Measurements from ENCODE around the gene NEK11. TPM values are rescaled to one million over a fixed set of nuclear protein-coding genes. Genes with fewer than 3 reads are reported as not detected.

The NEK11 gene, protein sequence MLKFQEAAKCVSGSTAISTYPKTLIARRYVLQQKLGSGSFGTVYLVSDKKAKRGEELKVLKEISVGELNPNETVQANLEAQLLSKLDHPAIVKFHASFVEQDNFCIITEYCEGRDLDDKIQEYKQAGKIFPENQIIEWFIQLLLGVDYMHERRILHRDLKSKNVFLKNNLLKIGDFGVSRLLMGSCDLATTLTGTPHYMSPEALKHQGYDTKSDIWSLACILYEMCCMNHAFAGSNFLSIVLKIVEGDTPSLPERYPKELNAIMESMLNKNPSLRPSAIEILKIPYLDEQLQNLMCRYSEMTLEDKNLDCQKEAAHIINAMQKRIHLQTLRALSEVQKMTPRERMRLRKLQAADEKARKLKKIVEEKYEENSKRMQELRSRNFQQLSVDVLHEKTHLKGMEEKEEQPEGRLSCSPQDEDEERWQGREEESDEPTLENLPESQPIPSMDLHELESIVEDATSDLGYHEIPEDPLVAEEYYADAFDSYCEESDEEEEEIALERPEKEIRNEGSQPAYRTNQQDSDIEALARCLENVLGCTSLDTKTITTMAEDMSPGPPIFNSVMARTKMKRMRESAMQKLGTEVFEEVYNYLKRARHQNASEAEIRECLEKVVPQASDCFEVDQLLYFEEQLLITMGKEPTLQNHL
- total RNA-seq: 10 to 100 TPM in 1 of 2 donors, 1 to 10 TPM in 1; 7.4 to 14.0 TPM

DNA sequence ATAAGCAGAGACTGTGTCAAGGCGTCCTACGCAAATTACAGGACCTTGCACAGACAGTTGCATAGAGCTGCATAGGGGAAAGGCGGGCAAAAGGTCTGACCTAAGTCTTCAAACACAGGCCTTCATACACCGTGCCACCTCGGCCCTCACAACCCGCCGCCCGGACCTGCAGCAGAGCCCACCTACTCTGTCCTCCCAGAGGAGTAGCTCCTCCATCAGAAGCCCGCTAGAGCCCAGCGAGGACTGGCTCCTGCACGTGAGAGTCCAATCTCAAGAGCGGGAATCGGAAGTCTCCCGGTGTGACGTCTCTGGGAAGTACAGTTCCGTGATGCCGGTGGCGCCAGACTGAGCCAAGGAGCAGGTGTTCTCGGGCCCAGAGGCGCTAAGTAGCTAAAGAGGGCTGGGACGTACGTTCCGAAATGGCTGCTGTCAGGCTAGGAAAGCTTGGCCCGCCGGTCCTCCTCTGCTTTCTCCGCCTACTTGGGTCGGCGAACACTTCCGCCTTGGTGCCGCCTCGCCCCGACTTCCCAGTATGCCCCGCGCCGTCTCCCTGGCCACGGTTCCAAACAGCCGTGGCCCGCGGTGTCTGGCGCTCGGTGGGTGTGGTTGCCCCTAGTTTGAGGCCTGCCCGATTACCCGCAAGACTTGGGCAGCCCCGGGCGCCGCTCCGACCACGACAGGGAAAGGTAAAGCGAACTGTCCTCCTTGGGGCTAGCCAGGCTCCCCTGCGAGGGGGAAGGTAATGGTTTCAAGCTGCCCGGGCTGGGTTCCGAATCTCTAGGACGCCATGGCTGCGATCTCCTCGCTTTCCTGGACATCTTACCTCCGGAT, at the start of gene NEK11, which contains the start of gene ASTE1:
Gene NEK11 (plus strand): TSS at position 557 of the 831 bp plus-strand sequence. CDS start 2,832 bp downstream, outside the sequence.
Gene ASTE1 (minus strand): TSS at position 505 of the 831 bp plus-strand sequence. CDS start 1,519 bp downstream, outside the sequence.
- TF ChIP-seq POLR2A (IDR thresholded peaks at IDR 0.05): peak; percentile 43
- TF ChIP-seq POLR2AphosphoS5 (IDR thresholded peaks at IDR 0.05): peak; percentile 93
- TF ChIP-seq, protein P1, sequence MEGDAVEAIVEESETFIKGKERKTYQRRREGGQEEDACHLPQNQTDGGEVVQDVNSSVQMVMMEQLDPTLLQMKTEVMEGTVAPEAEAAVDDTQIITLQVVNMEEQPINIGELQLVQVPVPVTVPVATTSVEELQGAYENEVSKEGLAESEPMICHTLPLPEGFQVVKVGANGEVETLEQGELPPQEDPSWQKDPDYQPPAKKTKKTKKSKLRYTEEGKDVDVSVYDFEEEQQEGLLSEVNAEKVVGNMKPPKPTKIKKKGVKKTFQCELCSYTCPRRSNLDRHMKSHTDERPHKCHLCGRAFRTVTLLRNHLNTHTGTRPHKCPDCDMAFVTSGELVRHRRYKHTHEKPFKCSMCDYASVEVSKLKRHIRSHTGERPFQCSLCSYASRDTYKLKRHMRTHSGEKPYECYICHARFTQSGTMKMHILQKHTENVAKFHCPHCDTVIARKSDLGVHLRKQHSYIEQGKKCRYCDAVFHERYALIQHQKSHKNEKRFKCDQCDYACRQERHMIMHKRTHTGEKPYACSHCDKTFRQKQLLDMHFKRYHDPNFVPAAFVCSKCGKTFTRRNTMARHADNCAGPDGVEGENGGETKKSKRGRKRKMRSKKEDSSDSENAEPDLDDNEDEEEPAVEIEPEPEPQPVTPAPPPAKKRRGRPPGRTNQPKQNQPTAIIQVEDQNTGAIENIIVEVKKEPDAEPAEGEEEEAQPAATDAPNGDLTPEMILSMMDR (IDR thresholded peaks at IDR 0.05): peak in 1 of 4 experiments; percentile 5
- peak within 1 kb of the TSS; percentile 82 to 86 for H3K27ac ChIP-seq
- WGBS: 1% methylated on average over 56 of the region's 56 CpGs
- no peaks in the 10 kb centered on the region for H3K4me1 ChIP-seq (replicated peaks)
- no peaks in the 10 kb centered on the region for H3K36me3 ChIP-seq
- peak within 1 kb of the TSS; percentile 48 to 61 for H3K4me3 ChIP-seq
- intact Hi-C loops (cut with DNase I): loop anchor here (5.0 to 10.0 kb wide), 3 partner anchors 134 to 1008 kb away; partner anchors contain the start of genes ATP2C1 and CPNE4
- H3K9me3 ChIP-seq: no peaks in the 10 kb centered on the region
- no peaks in the 10 kb centered on the region for H3K27me3 ChIP-seq (replicated peaks; ENCODE audit: insufficient read depth)
- DNase-seq (ENCODE audit: low spot score): peak; percentile 88

DNA sequence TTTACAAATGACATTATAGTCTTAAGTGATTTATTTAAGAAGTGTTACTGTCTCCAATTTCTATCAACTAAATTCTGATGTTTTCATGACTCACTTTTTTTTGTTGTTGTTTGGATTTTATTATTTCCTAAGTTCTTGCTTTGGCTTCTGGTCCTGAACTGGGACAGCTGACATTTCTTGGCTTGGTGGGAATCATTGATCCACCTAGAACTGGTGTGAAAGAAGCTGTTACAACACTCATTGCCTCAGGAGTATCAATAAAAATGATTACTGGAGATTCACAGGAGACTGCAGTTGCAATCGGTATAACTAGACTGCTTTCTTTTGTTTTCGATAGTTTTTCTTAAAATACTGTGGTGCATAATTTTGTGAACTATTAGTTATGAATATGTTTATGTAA, 47.6 kb upstream of the NEK11 start:
- WGBS: 94% methylated on average over 2 of the region's 2 CpGs
- DNase-seq (ENCODE audit: low spot score): no peak
- Histone ChIP-seq H3K4me1 (replicated peaks) (no peaks in the 10 kb centered on the region), H3K4me3 (no peak overlapping the region), H3K27me3 (replicated peaks; ENCODE audit: insufficient read depth) (no peaks in the 10 kb centered on the region), H3K27ac (no peak overlapping the region), H3K9me3 (no peaks in the 10 kb centered on the region), H3K36me3 (no peaks in the 10 kb centered on the region)
- no peak for TF ChIP-seq POLR2AphosphoS5 (IDR thresholded peaks at IDR 0.05)
- no peak for TF ChIP-seq POLR2A (IDR thresholded peaks at IDR 0.05)
- TF ChIP-seq, protein P1 (IDR thresholded peaks at IDR 0.05): no peak
- intact Hi-C loops (cut with DNase I): no loop called here

DNA sequence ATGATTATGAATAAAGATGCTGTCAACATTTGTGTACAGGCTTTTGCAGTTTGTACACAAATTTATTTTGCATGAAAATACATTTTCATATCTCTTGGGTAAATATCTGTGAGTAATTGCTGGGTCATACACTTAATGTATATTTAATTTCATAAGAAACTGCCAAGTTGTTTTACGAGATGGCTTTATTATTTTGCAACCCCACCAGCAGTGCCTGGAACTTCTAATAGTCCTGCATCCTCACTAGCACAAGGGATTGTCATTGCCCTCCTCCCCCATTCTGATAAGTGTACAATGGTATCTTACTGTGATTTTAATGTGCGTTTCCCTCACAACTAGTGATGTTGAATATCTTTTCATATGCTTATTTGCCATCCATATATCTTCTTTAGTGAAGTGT, 45.2 kb upstream of the NEK11 start:
- WGBS: 86% methylated on average over 2 of the region's 2 CpGs
- no peaks in the 10 kb centered on the region for H3K9me3 ChIP-seq
- no peak overlapping the region for H3K4me3 ChIP-seq
- H3K27ac ChIP-seq: no peak overlapping the region
- TF ChIP-seq POLR2A (IDR thresholded peaks at IDR 0.05): no peak
- TF ChIP-seq POLR2AphosphoS5 (IDR thresholded peaks at IDR 0.05): no peak
- TF ChIP-seq, protein P1 (IDR thresholded peaks at IDR 0.05): no peak
- H3K36me3 ChIP-seq: no peaks in the 10 kb centered on the region
- no peaks in the 10 kb centered on the region for H3K27me3 ChIP-seq (replicated peaks; ENCODE audit: insufficient read depth)
- no peaks in the 10 kb centered on the region for H3K4me1 ChIP-seq (replicated peaks)
- intact Hi-C loops (cut with DNase I): no loop called here
- no peak for DNase-seq (ENCODE audit: low spot score)

DNA sequence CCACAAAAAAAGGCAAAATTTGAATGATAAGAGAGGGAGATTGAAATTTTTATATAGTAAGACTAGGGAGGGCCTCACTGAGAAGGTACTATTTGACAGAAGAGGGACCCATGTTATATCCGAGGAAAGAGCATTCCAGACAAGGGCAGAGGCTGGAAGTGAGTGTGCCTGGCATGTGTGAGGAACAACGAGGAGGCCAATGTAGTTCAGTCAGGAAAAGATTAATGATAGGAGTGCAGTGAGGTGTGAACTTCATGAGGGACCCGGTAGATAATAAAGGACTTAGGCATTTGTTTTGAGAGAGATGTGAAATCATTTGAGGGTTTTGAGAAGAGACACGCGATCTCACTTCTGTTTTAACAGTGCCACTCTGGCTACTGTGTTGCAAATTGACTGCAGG, 36.4 kb upstream of the NEK11 start:
- WGBS: 70% methylated on average over 5 of the region's 5 CpGs
- no peak overlapping the region for H3K27ac ChIP-seq
- DNase-seq (ENCODE audit: low spot score): no peak
- H3K4me3 ChIP-seq: no peak overlapping the region
- H3K9me3 ChIP-seq: no peaks in the 10 kb centered on the region
- intact Hi-C loops (cut with DNase I): no loop called here
- peaks cover 0 to 3% of the 10 kb centered on the region in 2 donors for H3K36me3 ChIP-seq
- TF ChIP-seq, protein P1 (IDR thresholded peaks at IDR 0.05): no peak
- no peaks in the 10 kb centered on the region for H3K4me1 ChIP-seq (replicated peaks)
- no peaks in the 10 kb centered on the region for H3K27me3 ChIP-seq (replicated peaks; ENCODE audit: insufficient read depth)

Measured in prostate gland (tissue), 2 donors.